Activated CD4-positive, alpha-beta T cell treated with anti-CD3 and anti-CD28 coated beads for 48 hours (primary cell): ENCODE results near the gene PDSS2.

Experiments
- DNase-seq: peaks from one replicate; pipeline ENCODE4 v3.0.0-alpha.2; 2020

PDSS2 gene

GRCh38 chr6:107357842-107358241 is 101.5 kb downstream of the PDSS2 start:
- no peak for DNase-seq

GRCh38 chr6:107357031-107357430 is 102.3 kb downstream of the PDSS2 start:
- no peak for DNase-seq

DNA sequence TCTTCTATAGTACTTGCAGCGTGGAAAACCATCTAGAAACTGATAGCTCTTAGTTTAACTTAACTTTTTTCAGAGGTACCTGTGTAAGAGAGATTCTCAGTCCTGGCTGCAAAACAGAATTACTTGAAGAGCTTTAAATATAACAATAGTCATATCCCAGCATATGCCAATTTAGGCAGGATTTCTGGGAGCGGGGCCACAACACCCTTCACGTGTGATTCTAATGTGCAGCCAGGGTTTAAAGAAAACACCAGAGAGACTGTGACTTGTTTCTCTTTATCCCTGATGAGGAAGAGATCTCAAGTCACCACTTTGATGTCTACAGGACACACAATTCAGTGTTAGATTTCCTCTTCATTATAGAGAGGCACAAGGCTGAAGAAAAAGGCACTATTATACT is 103.7 kb downstream of the PDSS2 start:
- no peak for DNase-seq

DNA sequence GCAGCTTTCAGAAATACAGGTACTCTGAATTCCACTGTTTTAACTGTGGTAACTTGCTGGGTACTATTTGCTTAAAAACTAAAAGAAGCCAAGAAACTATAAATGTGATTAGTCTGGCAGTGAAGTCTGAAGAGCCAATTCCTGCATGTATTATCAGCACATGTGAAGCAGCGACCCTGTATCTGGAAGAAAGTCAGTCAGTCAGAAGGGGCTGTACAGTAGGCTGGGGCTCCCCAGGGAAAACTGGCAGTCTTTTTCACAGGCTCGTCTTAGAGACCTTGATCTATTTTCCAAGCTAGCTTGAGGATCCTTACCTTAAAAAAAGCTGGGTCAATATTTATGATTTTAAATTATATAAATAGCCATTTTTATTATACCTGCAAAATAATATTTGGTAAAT is 104.9 kb downstream of the PDSS2 start:
- no peak for DNase-seq

DNA sequence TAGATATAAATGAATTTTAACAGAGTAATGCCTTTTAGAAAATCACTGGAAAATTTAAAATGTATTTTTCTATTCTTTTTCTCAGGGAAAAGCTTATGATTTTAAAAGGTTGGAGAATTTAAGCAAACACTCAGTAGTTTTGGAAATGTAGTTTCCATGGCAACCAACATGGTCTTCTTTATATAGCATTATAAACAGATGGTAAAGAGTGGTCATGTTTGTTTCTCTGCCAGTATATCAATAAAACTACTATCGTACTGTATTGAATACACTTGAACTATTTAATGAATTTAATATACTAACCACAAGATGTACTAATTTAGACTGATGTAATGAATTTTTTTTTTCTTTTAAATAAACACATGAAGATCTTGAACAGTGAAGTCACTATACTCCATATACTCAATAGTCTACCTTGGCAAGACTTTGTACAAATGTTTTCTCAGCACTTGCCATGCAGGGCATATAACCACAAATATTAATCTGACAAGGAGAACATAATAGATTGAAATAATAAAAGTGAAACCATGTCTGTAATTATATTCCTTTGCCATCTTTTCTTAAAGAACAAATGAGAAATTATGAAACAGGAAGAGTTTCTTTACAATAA is 105.5 kb downstream of the PDSS2 start:
- no peak for DNase-seq

GRCh38 chr6:107348224-107348623 is 111.1 kb downstream of the PDSS2 start:
- DNase-seq, result no peak

GRCh38 chr6:107345393-107345792 is 114.0 kb downstream of the PDSS2 start:
- DNase-seq, result no peak

DNA sequence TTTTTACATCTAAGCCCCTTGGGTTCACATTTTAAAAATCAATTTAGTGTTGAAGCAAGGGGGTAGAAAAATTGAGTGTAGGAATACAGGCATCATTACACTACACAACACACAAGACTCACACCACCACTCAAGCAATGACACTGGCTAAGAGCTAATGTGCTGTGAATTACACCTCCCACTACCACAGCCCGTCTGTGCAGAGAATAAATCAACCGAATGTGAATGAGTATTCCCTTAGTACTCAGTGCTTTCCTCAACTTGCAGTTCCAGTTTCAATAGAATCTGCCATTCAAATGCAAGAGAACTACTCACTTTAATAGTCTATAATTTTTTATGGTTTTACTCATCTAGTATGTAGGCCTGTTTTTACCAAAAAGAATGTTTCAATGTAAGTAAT is 114.4 kb downstream of the PDSS2 start:
- DNase-seq, result no peak

GRCh38 chr6:107344383-107344782 is 115.0 kb downstream of the PDSS2 start:
- DNase-seq, result no peak

- DNase-seq, result no peak
Observed at GRCh38 chr6:107342144-107342543, 117.2 kb downstream of the PDSS2 start.

DNA sequence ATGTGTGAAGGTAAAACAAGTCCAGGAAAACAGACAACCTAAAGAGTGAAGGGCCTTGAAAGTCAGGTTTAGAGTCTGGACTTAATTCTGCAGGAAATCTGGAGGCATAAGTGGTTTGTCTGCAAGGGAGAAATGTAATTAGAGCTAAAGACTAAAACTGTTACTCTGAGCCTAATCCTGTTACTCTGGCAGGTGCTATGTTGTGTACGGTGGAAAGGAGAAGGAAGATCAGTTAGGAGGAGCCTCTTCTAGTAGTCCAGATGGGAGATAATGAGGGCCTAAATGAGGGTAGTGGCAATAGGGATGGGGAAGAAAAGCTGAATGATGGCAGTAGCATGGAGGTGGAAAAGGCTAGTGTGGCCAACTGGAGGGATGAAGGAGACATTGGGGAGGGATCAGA is 118.5 kb downstream of the PDSS2 start:
- no peak for DNase-seq

DNA sequence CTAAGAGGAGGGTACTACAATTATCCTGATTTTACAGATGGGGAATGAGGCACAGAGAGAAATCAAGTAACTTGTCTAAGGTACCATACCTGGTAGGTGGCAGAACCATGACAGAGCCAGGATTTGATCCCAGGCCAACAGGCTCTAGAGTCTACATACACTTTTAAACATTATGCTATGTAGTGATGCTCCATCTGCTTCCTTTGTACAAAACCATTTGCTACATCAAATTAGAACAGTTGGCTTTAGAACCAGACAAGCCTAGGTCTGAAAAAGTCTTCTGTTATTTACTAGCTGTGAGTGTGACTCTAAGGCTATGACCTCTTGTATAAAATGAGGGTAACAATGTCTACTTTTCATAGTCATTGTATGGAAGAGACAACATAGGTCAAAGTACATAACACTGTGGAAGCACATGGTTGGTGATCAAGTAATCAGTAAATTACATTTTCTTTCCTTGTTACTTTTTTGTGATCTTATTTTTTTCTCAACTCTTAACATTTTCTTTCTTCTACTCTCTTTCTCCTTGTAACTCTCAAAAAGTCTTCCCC is 122.1 kb downstream of the PDSS2 start:
- DNase-seq, result no peak

DNA sequence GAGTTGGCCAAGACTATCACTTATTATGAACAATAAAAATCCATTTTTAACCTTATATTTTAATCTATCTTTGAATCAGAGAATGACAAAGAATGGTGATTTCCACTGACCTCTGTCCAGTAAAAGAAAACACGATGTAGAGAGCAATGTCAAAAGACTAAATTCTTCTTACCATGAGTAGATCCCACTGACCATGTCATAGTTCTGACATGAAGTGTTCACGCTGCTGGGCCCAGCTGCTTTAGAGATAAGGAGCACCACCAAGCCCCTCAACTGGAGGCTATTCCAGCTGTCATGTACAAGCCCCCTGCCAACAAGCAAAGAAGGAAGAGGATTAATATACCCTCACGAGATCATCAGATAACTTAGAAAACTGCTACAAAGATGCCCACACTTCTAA is 125.3 kb downstream of the PDSS2 start:
- no peak for DNase-seq

DNA sequence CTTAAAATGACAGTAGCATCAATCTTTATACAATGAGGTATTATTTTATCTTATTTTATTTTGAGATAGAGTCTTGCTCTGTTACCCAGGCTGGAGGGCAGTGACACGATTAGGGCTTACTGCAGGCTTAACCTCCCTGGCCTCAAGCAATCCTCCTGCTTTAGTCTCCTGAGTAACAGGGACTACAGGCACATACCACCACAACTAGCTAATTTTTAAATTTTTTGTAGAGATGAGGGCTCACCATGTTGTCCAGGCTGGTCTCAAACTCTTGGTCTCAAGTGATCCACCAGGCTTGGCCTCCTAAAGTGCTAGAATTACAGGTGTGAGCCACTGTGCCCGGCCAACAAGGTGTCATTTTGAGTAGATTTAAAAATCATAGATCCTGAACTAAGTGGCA is 125.9 kb downstream of the PDSS2 start:
- DNase-seq, result no peak

DNA sequence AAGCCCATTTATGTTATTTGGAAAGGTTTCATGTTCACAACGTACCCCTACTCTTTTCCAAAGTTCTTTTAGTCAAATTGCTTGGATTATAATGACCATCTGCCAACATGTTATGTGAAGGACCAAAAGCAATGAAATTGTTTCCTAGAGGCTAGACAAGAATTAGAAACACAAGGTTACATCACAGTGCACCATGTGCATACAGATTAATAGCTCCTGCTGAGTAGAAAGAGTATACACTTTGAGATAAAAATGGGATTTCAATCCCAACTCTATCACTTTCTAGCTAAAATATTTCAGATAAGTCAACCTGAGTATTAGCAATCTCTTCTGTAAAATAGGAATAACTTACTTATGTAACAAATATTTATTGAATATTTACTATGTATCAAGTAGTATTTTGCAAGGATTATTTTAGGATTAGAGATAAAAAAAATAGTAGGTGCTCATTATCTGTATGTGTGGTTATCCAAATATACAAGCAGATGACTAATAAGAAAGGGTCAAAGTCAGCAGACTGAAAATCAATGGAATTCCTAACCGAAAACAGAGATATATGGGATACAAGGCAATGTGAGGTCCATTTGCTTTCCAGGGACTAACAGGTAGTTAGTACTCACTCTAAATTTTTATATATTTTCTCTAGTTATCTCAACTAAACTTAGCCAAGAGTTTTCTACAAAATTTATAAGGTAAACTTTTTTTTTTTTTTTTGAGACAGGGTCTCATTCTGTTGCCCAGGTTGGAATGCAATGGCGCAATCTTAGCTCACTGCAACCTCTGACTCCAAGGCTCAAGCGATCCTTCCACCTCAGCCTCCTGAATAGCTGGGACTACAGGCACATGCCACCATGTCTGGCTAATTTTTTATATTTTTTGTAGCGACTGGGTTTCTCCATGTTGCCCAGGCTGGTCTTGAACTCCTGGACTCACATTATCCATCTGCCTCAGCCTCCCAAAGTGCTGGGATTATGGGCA is 127.7 kb downstream of the PDSS2 start:
- DNase-seq, result no peak

- peak; percentile 34 for DNase-seq
Observed at GRCh38 chr6:107330168-107330567, 129.2 kb downstream of the PDSS2 start.

- no peak for DNase-seq
Observed at GRCh38 chr6:107329063-107329860, 130.1 kb downstream of the PDSS2 start.

DNA sequence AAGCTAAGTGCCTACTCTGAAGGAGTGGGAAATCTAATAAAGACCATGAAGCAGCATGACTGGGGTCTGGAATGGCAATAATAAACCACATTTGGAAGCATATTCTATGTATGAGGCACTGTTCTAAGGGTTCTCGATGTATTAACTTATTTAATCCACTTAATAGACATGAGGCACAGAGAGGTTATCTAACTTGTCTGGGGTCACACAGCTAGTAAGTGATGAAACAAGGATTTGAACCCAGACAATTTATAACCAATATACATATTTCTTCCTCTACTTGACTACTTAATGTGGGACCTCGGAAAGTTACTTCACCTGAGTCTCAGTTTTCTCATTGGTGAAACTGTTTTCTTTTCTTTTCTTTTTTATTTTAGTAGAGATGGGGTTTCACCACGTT is 131.3 kb downstream of the PDSS2 start:
- no peak for DNase-seq

DNA sequence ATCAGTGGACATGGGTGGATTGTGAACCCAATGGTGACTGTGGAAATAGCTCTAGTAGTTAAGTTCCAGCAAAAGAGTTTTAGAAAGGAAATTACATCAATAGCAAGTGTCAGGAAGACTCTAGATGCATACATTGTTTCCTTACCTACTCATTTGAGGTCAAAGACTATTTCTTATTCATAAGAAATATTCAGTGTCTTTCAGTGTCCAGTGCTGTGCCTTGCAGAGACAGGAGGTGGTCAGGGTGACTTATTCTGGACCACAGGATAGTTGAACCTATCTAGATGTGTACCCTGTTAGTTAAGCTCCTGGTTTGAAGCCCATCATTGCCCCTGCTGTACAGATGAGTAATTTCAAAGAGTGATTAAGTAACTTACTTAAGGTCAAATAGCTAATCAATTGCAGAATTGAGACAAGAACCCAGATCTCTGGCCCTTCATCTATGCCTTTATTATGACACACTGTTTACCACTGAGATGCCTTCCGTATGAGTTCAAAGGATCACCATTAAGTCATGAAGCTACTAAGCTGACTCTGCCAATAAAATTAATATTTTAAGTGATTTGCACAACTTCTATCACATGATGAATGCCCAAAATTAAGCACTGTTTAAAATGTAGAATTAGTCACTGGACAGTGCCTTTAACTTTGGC is 136.1 kb downstream of the PDSS2 start:
- DNase-seq, result no peak

GRCh38 chr6:107321793-107322192 is 137.6 kb downstream of the PDSS2 start:
- no peak for DNase-seq

DNA sequence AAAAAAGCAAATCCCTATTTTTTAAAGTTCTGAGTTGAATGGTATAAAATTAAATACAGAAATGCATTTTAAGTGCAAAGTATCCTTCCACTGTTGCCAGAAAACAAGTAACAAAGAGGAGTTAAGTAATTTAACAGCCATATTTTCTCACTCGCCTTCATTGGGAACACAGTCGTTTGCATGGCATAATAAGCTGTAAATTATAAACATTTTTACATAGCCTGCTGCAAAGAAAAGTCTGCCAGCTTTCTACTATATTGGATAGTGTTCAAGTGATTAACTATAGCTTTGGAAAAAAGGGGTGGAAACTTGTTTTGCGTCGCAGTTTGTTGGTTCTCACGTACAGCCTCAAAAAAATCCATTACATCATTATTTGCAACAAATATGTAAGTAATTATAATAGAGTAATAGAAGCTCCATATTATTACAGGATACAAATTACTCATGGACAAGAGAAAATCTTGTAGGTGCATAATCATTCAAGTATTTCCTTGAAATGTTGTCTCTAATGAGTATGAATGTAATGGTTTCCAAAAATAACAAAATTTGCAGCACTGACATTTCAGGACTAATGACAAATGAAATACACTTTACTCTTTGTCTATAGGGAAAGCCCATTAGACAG is 139.3 kb downstream of the PDSS2 start:
- DNase-seq, result no peak

- DNase-seq, result peak; percentile 51
Observed at GRCh38 chr6:107318100-107318736, 141.1 kb downstream of the PDSS2 start.
